Posterior vena cava (tissue), 2 donors: ENCODE results near the gene SYTL3. TPM values are rescaled to one million over a fixed set of nuclear protein-coding genes. Genes with fewer than 3 reads are reported as not detected.
"Not testable (repeated sequence)": the region's sequence is repeated elsewhere in the genome, so short reads cannot be mapped to it uniquely, and the experiment has no call there.

Experiments used
- DNase-seq: peaks from one replicate; pipeline ENCODE4 v3.0.0-alpha.2; 2020; ENCODE audit warnings: low spot score
- intact Hi-C, 2 donors: fragments of 100-400 bp; cut with DNase I; formaldehyde crosslinking; loops; one replicate each; pipeline versions ENCODE4 v1.14.1 to v1.14.2; 2022 to 2023
- total RNA-seq, 2 donors: library from RNA; stranded (reverse); fragmentation: NEBNext Ultra II Directional; extraction: Animal tissue kit (Norgen Biotek cat#: 25700); gene quantifications; one replicate each; pipeline ENCODE4 v1.2.1, GENCODE V29; 2021
- donor health status: DM: yes; HTN: yes; CAD: no.
- donor health status: DM: yes; HTN: yes; CAD: no.

SYTL3 gene
- total RNA-seq, 2 donors from 2014 or later: 2.0 to 6.5 TPM

GRCh38 chr6:158677094-158677493 is 27.2 kb downstream of the SYTL3 start:
- intact Hi-C loops, DNase-seq: not testable (repeated sequence)

DNA sequence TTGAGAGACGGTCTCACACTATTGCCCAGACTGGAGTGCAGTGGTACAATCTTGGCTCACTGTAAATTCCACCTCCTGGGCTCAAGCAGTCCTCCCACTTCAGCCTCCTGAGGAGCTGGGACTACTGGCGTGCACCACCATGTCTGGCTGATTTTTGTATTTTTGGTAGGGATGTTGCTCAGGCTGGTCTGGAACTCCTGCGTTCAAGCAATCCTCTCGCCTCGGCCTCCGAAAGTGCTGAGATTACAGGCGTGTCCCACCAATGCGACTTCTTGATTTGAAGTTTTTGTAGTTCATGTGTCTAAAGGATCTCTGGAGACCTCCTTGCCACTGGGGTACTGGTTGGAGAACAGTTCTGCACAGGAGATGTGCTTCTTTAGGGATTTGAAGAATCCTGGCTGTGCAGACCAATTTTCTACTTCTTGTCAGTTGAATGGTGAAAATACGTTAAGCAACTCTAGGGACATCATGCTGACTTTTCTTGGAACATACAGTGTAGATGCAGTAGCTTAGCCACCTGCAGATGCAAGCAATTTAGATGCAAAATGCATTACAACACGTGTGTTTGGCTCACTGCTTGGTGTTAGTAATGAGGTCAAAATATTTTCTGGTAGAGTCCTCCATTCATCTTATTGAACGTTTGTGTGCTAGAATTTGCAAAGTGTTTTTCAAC is 28.2 kb downstream of the SYTL3 start:
- DNase-seq: no peak
- intact Hi-C loops: no loop called here

DNA sequence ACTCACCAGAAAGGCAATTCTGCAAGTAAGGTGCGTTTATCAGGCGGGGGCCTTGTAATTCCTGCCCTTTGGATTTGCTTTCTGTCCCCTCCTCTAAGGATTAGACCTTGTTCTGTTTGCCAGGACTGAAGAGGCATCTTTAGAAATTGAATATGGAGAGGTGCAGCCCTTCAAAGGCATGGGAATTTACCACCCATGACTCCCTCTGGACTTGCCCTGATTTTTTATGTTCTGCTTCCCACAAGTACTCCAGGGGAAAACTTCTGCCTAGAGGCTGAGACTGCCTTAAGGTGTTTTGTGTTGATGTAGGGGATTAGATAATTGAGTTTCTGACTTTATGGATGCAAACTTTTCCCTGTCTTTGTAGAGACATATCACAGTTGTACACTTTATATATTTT is 30.2 kb downstream of the SYTL3 start:
- intact Hi-C loops: no loop called here
- DNase-seq: no peak

GRCh38 chr6:158680481-158680880 is 30.6 kb downstream of the SYTL3 start:
- intact Hi-C loops: no loop called here
- DNase-seq: no peak

DNA sequence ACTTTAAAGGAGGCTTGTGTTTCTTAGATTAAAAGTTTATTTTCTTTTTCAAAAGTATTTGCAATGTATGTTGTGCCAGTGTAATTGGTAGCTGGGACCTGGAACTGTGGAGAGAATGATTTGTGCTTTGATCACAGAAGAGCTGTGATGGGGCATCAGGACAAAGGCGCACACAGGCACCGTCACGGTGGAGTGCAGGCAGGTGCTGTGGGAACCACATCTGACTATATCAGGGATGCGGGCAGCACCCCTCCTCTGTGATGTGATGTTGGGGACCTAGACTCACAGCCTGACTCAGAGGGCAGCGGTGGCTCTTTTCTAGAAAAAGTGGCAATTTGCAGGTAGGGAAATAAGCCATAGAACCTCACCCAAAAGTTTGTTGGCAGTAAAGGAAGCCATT is 34.5 kb downstream of the SYTL3 start:
- no peak for DNase-seq
- intact Hi-C loops: no loop called here

GRCh38 chr6:158684745-158685324 is 35.0 kb downstream of the SYTL3 start:
- no peak for DNase-seq
- intact Hi-C loops: no loop called here

GRCh38 chr6:158686311-158686710 is 36.5 kb downstream of the SYTL3 start:
- DNase-seq: no peak
- intact Hi-C loops: no loop called here

DNA sequence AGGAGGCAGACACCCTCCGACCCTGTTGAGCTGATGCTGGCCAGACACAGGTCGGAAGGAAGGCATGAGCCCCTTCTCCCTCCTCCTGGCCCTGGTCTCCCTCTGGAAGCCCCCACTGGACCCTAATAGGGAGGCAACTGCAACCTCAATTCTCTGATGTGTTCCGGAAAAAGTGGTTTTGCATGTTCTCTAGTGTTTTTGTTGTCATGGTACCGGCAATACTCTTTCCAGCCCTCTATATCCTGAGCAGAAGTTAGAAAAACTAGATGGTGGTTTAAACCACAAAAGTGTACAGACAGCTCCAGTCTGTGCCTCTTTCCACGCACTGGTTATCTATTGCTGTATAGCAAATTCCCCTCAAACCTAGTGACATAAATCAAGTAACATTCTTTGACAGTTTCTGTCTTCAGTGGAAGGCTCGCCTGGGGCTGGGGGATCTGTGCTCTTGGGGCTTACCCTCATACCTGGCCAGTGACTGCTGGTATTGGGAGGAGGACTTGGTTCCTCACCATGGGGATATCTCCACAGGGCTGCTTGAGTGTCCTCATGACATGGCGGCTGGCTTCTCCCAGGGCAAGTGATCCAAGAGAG is 37.0 kb downstream of the SYTL3 start:
- intact Hi-C loops: no loop called here
- no peak for DNase-seq

DNA sequence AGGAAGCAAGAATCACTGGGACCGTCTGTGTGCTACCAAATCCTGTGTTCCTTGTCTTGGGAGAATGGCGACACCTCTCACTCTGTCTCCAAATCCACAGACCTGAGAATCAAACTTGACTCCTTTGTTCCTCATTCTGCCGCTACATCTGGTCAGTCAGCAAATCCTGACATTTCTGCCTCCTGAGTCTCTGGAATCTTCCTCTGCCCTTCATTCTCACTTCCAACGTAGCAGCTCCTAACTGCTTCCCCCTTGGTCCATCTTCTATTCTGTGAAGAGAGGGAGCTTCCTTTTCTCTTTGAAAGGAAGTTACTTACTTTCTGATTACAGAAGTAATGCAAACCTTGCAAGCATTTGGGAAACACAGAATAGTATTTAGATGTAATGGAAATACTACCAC is 37.7 kb downstream of the SYTL3 start:
- intact Hi-C loops: no loop called here
- DNase-seq: no peak

DNA sequence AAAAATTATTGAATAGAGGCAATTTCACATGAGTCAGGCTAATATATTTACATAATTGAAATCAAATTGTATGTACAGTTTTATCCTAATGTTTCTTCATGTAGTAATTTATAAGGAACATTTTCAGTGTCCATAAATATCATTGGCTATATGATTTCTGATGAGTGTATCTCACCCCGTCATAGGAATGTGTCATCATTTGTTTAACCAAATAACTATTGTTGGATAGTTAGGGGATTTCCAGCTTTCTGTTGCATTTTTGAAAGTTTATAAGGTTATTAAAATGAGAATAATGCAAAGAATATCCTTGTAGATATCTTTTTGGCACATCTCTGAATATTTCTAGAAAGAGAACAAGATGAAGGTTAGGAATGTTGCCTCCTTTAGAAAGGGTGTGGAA is 39.0 kb downstream of the SYTL3 start:
- no peak for DNase-seq
- intact Hi-C loops: no loop called here

DNA sequence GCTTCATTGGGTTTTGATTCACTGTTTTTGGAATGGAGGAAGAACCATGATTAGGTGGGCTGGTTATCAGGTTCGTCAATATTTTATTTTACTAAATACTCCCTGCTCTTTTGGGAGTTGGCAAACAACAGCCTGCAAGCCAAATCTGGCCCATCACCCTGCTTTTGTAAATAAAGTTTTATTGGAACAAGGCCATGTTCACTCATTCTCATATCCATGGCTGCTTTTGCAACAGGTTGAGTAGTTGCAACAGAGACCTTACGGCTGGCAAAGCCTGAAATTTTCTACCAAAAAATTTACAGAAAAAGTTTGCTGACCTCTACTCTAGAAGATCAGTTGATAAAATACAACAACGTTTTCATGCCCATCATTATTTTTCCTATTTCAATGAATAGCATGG is 45.1 kb downstream of the SYTL3 start:
- intact Hi-C loops: loop anchor here in 1 of 2 donors (10.0 kb wide), 1 partner anchor 470 kb away; no protein-coding TSS in a partner anchor
- DNase-seq: no peak

DNA sequence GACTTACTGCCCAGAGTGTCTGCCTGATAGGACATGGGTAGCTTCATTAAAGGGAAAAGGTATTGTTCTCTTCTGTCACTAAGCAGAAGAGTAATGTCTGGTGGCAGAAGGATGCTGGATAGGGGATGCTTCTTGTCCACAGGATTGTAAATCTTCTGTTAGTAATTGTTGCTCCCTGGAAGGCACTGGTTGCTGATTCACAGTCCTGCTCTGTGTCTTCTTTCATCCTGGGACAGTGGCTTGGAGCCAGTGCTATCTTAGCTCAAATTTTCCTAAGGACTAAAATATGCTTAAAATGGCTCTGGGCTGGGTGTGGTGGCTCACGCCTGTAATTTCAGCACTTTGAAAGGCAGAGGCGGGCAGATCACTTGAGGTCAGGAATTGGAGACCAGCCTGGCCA is 48.0 kb downstream of the SYTL3 start:
- intact Hi-C loops: loop anchor here in 1 of 2 donors (10.0 kb wide), 1 partner anchor 473 kb away; no protein-coding TSS in a partner anchor
- DNase-seq: no peak

DNA sequence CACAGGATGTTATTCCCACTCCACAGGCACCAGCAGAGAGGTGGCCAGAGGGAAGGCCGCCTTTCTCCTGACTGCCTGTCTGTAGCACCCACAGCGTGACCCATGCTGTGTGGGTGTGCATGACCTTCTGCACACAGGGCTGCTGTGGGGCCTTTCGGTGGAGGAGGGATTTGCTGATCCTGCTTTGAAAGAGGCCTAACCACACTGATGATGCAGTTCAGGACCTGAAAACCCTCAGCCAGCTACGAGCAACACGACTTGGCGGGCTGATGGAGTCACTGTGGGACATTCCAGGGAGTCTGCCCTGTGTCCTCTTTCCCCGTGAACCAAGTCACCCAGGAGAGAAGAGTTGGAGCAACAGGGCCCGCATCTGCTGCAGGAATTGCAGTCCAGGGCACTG is 49.1 kb downstream of the SYTL3 start:
- no peak for DNase-seq
- intact Hi-C loops: loop anchor here in 1 of 2 donors (10.0 kb wide), 1 partner anchor 474 kb away; no protein-coding TSS in a partner anchor

- intact Hi-C loops: loop anchor here in 1 of 2 donors (2.0 to 10.0 kb wide), 2 partner anchors 114 to 278 kb away; partner anchors contain the start of gene EZR
- not testable (repeated sequence) for DNase-seq
These were observed 51.4 kb downstream of the SYTL3 start for GRCh38 chr6:158701268-158701667.

GRCh38 chr6:158703111-158703836 is 53.4 kb downstream of the SYTL3 start:
- intact Hi-C loops: loop anchor here in 1 of 2 donors (10.0 kb wide), 1 partner anchor 112 kb away; the partner anchor contains the start of gene EZR
- peak; percentile 80 for DNase-seq

GRCh38 chr6:158703837-158704822 is 54.3 kb downstream of the SYTL3 start:
- peak; percentile 95 for DNase-seq
- intact Hi-C loops: loop anchor here in 1 of 2 donors (10.0 kb wide), 1 partner anchor 111 kb away; the partner anchor contains the start of gene EZR

DNA sequence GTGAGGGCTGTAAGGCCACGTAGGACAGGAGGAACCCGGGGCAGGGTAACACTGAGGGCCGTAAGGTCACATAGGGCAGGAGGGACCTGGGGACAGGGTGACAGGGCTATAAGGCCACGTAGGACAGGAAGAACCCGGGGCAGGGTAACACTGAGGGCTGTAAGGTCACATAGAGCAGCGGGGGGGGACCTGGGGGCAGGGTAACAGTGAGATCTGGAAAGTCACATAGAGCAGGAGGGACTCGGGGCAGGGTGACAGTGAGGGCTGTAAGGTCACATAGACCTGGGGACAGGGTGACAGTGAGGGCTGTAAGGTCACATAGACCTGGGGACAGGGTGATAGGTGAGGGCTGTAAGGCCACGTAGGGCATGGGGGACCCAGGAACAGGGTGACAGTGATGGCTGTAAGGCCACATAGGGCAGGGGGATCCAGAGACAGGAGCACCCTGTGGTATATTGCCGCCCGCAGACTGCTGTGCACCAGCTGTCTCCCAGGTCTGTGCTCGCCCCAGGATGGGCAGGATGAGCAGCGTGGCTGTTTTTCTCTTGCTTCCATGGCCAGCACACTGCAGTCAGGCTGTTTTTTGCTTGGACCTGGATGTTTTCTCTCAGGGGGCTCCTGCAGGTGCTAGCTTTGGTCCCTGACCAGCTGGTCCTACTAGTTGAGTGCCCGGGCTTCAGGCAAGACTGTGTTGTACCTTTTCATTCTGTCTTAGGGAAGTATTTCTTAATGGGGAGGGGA is 55.7 kb downstream of the SYTL3 start:
- intact Hi-C loops: loop anchor here (5.0 to 10.0 kb wide), 2 partner anchors 109 to 267 kb away; partner anchors contain the start of gene EZR (in 1 of the 2)
- DNase-seq: peak; percentile 75
